ENCODE measurements around the gene DNAJC1. TPM values are rescaled to one million over a fixed set of nuclear protein-coding genes. Genes with fewer than 3 reads are reported as not detected.

The DNAJC1 gene
- total and polyA plus RNA-seq, 2 of the 4 experiments (the other 2 are of a cell fraction) = 12.7 to 13.3 TPM

DNA sequence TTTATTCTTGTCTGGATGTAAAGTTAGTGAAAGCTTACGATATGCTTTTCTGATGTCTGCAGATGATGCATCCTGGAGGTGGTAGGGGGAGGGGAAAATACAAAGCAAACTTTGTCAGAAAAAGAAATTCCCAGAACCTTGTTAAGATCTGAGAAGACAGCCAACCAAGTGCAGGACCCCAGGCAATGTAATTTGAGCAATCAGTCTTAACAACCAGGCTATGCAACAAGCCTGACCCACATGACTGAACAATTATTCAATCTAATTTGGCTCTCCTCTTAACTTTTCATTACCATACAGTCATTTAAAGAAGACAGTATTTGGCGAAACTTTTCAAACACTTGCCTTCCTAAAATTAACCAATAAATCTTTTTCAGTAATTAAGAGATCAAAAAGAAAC lies 74.5 kb downstream of the DNAJC1 start:
- CTCF ChIA-PET = no interaction called here
- in situ Hi-C loops (cut with MboI; ENCODE audit: low sequenced_read_pairs) = no loop called here
- H3K9ac ChIP-seq (ENCODE audit: low read depth, low read length) = no peak overlapping the region

More for the DNA sequence above, 74.5 kb downstream of the DNAJC1 start:
- Histone ChIP-seq H2BK15ac (ENCODE audit: low read depth, low read length) (no peak overlapping the region), H2AK9ac (replicated peaks; ENCODE audit: low read depth, low read length, poor library complexity) (no peak overlapping the region), H3K4me2 (ENCODE audit: low read depth, low read length) (no peak overlapping the region), H3K27me3 (ENCODE audit: control insufficient read depth, insufficient read depth, low read length) (no peaks in the 10 kb centered on the region), H3K56ac (ENCODE audit: extremely low read depth, insufficient read depth, low read length) (no peak overlapping the region), H4K5ac (ENCODE audit: low read depth, low read length) (no peak overlapping the region; the same call in 1 of the 2 replicates), H3K14ac (replicated peaks; ENCODE audit: low read depth, low read length) (no peak overlapping the region), H4K91ac (ENCODE audit: insufficient read depth, low read depth, low read length) (peak overlapping the region; percentile 53; the same call in 1 of the 2 replicates), H3K79me1 (ENCODE audit: low read depth in 1 of 2, low read length in 2 of 2) (peaks cover 21 to 27% of the 10 kb centered on the region in 2 experiments), H2BK5ac (ENCODE audit: low read depth, low read length, poor library complexity, severe bottlenecking) (no peak overlapping the region), H4K20me1 (ENCODE audit: insufficient read depth, low read length) (no peaks in the 10 kb centered on the region), H4K8ac (ENCODE audit: low read depth in 2 of 2, low read length in 2 of 2) (0 out of 4 replicates have a peak overlapping the region, but pooled peaks of 1 of the 2 experiments have one; percentile 2), H3K4me3 (ENCODE audit: insufficient read depth, low read depth, low read length) (no peak overlapping the region), H3K9me3 (ENCODE audit: control insufficient read depth, insufficient read depth, low read length) (no peaks in the 10 kb centered on the region), H3K27ac (ENCODE audit: insufficient read depth, low read length) (no peak overlapping the region), H2AFZ (replicated peaks; ENCODE audit: low read length, poor library complexity) (no peak overlapping the region), H2BK120ac (ENCODE audit: low read depth, low read length) (no peak overlapping the region), H2AK5ac (ENCODE audit: low read depth, low read length) (no peak overlapping the region), H3K9me1 (ENCODE audit: insufficient read depth, low read length) (peaks cover 3% of the 10 kb centered on the region), H3K4me1 (ENCODE audit: control insufficient read depth, insufficient read depth, low read length) (peaks cover 9% of the 10 kb centered on the region), H3K23ac (ENCODE audit: low read depth, low read length) (no peak overlapping the region), H3K36me3 (ENCODE audit: control insufficient read depth, insufficient read depth, low read length) (no peaks in the 10 kb centered on the region), H2BK20ac (ENCODE audit: low read depth, low read length) (no peak overlapping the region; the same call in 1 of the 2 replicates), H3K18ac (ENCODE audit: low read depth, low read length) (peak overlapping the region; percentile 59; the same call in 1 of the 2 replicates), H3K4ac (ENCODE audit: low read depth, low read length) (no peak overlapping the region)
- POLR2A ChIA-PET (ENCODE audit: unreplicated experiment) = no interaction called here
- no peak for TF ChIP-seq RFX5 (IDR thresholded peaks at IDR 0.05; ENCODE audit: low read depth, low read length)
- TF ChIP-seq BHLHE40 (IDR thresholded peaks at IDR 0.05; ENCODE audit: low read depth, low read length) = no peak
- no peak for TF ChIP-seq CTCF (conservative IDR thresholded peaks at IDR 0.05; ENCODE audit: low read depth, low read length)
- TF ChIP-seq FOS (IDR thresholded peaks at IDR 0.05; ENCODE audit: low read depth, low read length) = no peak
- TF ChIP-seq RCOR1 (IDR thresholded peaks at IDR 0.05; ENCODE audit: insufficient replicate concordance, low read length) = no peak
- no peak for TF ChIP-seq MXI1 (IDR thresholded peaks at IDR 0.05; ENCODE audit: borderline replicate concordance, low read depth, low read length)
- TF ChIP-seq CEBPB (IDR thresholded peaks at IDR 0.05; ENCODE audit: low read depth, low read length) = no peak
- no peak for TF ChIP-seq SMC3 (IDR thresholded peaks at IDR 0.05; ENCODE audit: low read depth, low read length)
- no peak for TF ChIP-seq CHD1 (IDR thresholded peaks at IDR 0.05; ENCODE audit: low read depth, low read length)
- no peak for TF ChIP-seq RAD21 (IDR thresholded peaks at IDR 0.05; ENCODE audit: low read length)
- BruUV-seq (replicated peaks) = no TSS peak
- dilution Hi-C loops (cut with HindIII; ENCODE audit: low sequenced_read_pairs, unreplicated experiment) = no loop called here
- intact Hi-C loops (cut with micrococcal nuclease) = no loop called here
- DNase-seq = peak; percentile 5
- 100% methylated on average over 1 of the region's 2 CpGs; no CpG with 5 or more reads in 1 of the 2 experiments for WGBS, 2 experiments (ENCODE audit: extremely low coverage in 2 of 2, insufficient read length in 1 of 2)
- ATAC-seq (ENCODE audit: low read depth) = no peak

Measured in IMR-90 (cell line).